Kidney epithelial cell (primary cell): Measurements from ENCODE around the gene KISS1. TPM values are rescaled to one million over a fixed set of nuclear protein-coding genes. Genes with fewer than 3 reads are reported as not detected.

Experiments
- DNase-seq: peaks from one replicate; pipeline ENCODE4 v3.0.0-alpha.2; 2010; ENCODE audit warnings: low read depth
- H3K27me3 ChIP-seq: 2 replicates; pipeline ENCODE4 v1.6.0; 2011; ENCODE audit warnings: low read length; ENCODE audit not compliant: control insufficient read depth, insufficient read depth
- H3K36me3 ChIP-seq: 2 replicates; pipeline ENCODE4 v1.5.1; 2011; ENCODE audit warnings: low read length; ENCODE audit not compliant: control insufficient read depth, insufficient read depth
- H3K4me3 ChIP-seq: 2 replicates; pipeline ENCODE4 v1.5.1; 2011; ENCODE audit warnings: low read depth, mild to moderate bottlenecking, control low read depth, low read length
- CTCF ChIP-seq: IDR thresholded peaks from 2 replicates; pipeline ENCODE4 v1.5.1; 2011; ENCODE audit warnings: mild to moderate bottlenecking, moderate library complexity, low read length, control low read depth, inconsistent platforms; ENCODE audit not compliant: insufficient read depth, poor library complexity, severe bottlenecking
- total RNA-seq: library from RNA; depleted of rRNA; stranded (reverse); fragments of >200 nt; gene quantifications from 2 replicates; pipeline ENCODE4 v1.2.3, GENCODE V29; 2015

KISS1 gene
- total RNA-seq, 1 donor from 2014 or later = 3.9 TPM

DNA sequence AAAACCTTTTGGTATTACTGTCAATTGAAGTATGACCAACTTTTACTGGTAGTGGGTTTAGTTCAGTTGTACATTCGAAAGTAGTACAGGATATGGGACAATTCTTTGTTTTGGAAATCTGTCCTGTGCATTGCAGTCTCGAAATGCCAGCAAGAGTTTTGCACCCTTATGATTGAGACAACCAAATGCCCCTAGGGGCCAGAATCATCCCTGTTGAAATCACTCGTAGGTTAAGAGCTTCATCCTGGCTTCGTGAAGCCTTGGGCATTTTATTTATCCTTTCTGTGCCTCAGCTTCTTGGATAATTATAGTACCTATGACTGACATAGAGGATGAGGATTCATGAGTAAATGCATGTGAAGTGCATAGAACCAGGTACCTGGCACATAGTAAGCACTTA lies 19.9 kb upstream of the KISS1 start:
- TF ChIP-seq CTCF = no peak
- no peaks in the 10 kb centered on the region for H3K36me3 ChIP-seq

GRCh38 chr1:204213668-204214662 lies 17.7 kb upstream of the KISS1 start, which contains the start of gene GOLT1A:
Gene GOLT1A, minus strand, starts transcription at chr1:204213988. Its CDS starts 82 bp downstream, at chr1:204213906.
- TF ChIP-seq CTCF = peak; percentile 66
- Histone ChIP-seq H3K4me3 (peak within 1 kb of the TSS; percentile 24), H3K27me3 (no peaks in the 10 kb centered on the region), H3K36me3 (no peaks in the 10 kb centered on the region)
- peak; percentile 81 for DNase-seq

More for the DNA sequence above, 19.9 kb upstream of the KISS1 start:
- DNase-seq = no peak
- Histone ChIP-seq H3K4me3 (no peak overlapping the region), H3K27me3 (no peaks in the 10 kb centered on the region)

- no peak for DNase-seq
- Histone ChIP-seq H3K4me3 (no peak overlapping the region), H3K36me3 (no peaks in the 10 kb centered on the region), H3K27me3 (no peaks in the 10 kb centered on the region)
- no peak for TF ChIP-seq CTCF
Observed at GRCh38 chr1:204212715-204213114, 16.4 kb upstream of the KISS1 start.

DNA sequence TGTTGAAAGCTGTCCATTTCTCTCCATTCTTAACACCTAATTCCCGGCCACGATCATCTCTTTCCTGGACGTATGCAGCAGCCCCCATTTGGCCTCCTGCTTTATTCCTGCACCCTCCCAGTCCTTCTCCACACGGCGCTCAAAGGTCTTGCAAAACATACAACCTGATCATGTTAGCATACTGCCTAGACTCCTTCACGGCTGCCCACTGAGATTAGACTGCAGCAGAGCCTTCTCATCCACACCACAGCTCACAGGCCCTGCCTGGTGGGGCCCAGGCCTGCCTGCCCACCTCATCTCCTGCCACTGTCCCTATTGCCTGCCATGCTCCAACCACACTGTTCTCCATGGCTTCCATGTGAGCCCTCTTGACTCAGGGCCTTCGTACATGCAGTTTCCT lies 14.8 kb upstream of the KISS1 start:
- no peak for TF ChIP-seq CTCF
- H3K4me3 ChIP-seq = no peak overlapping the region
- H3K27me3 ChIP-seq = no peaks in the 10 kb centered on the region
- no peaks in the 10 kb centered on the region for H3K36me3 ChIP-seq
- no peak for DNase-seq

DNA sequence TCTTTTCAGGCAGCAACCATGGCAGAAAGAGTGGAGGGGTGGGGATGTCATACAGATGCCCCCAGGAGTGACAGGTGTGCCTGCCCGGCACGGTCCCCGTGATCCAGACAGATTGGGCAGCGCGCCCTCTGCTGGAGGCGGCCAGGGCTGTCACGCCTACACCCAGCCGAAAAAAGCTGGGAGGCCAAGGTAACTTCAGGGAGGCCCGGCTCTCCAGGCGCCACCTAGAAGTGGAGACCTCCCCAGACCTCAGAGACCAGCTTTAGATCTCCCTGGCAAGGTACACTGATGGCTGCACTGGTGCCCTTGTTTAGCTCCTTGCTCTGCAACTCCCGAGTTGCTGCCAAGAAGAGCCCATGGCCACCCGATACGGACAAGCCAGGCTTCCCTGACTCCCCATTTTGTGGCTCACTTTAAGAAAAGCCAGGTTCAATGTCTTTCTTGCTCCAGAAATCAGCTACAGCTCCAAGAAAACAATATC lies 10.9 kb upstream of the KISS1 start:
- Histone ChIP-seq H3K36me3 (no peaks in the 10 kb centered on the region), H3K27me3 (no peaks in the 10 kb centered on the region), H3K4me3 (no peak overlapping the region)
- TF ChIP-seq CTCF = peak; percentile 99
- DNase-seq = no peak

DNA sequence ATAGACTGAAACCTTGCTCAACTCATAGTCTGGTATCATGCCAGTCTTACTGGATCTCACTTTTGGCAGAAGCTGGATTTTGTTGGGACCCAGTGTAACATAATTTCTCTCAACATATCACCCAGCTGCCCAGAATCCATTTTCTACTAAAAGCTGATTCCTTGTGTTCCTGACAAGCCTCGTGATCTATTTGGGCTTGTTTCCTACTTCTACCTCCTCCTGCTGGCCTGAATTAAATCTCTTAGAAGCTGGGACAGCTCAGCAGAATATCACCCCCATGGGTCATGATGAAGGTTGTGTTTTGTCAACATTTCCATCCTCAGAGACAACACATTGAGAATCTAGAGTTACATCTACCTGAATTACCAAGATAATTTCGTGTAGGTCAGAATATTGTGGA lies 9.8 kb upstream of the KISS1 start:
- Histone ChIP-seq H3K36me3 (no peaks in the 10 kb centered on the region), H3K4me3 (no peak overlapping the region), H3K27me3 (no peaks in the 10 kb centered on the region)
- TF ChIP-seq CTCF = no peak
- no peak for DNase-seq
